Measurements from ENCODE around the gene SLC24A2.

Gene SLC24A2

GRCh38 chr9:19769213-19769612 is 19.6 kb downstream of the SLC24A2 start:
- H3K4me3 ChIP-seq (ENCODE audit: low read depth, low read length), result no peak overlapping the region
- TF ChIP-seq, protein P1, sequence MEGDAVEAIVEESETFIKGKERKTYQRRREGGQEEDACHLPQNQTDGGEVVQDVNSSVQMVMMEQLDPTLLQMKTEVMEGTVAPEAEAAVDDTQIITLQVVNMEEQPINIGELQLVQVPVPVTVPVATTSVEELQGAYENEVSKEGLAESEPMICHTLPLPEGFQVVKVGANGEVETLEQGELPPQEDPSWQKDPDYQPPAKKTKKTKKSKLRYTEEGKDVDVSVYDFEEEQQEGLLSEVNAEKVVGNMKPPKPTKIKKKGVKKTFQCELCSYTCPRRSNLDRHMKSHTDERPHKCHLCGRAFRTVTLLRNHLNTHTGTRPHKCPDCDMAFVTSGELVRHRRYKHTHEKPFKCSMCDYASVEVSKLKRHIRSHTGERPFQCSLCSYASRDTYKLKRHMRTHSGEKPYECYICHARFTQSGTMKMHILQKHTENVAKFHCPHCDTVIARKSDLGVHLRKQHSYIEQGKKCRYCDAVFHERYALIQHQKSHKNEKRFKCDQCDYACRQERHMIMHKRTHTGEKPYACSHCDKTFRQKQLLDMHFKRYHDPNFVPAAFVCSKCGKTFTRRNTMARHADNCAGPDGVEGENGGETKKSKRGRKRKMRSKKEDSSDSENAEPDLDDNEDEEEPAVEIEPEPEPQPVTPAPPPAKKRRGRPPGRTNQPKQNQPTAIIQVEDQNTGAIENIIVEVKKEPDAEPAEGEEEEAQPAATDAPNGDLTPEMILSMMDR (IDR thresholded peaks at IDR 0.05; ENCODE audit: low read depth, low read length, missing control alignments), result no peak
- DNase-seq (ENCODE audit: low read depth), result no peak

DNA sequence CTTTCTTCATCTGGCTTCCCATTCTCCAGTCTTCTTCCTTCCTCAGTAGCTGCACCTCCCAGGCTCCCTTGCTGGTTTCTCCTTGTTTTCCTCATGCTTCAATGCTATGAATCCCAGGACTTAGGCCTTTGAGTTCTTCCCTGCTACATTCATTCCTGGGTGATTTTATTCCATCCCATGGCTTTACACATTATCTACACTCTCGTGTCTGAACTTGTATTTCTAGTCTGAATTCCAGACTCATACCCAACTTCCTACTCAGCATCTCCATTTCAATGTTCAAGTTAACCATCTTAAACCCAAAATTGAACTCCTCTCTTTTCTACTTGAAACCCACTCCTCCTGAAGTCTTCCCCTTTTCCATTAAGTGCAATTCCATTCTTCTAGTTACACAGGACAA is 20.0 kb downstream of the SLC24A2 start:
- no peak overlapping the region for H3K4me3 ChIP-seq (ENCODE audit: low read depth, low read length)
- TF ChIP-seq, protein P1 (IDR thresholded peaks at IDR 0.05; ENCODE audit: low read depth, low read length, missing control alignments), result no peak
- DNase-seq (ENCODE audit: low read depth), result no peak

DNA sequence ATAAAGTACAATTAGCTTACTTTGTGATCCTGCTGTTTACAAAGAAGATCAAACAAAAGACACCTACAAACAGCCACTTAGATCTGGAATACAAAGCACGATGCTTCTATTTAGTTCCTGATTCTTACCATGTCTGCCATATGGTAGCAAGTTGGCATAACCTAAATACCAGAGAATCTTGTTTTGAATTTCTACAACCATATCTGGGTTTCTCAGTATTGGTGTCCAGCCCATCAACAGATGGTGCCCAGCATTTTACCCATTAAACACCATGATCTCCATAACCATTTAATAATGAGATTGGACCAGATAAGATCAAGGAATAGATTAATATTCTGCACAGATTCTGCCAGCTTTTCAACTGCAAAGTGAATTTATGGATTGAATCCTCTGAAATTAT is 29.8 kb downstream of the SLC24A2 start:
- DNase-seq (ENCODE audit: low read depth), result no peak
- TF ChIP-seq, protein P1 (IDR thresholded peaks at IDR 0.05; ENCODE audit: low read depth, low read length, missing control alignments), result no peak
- H3K4me3 ChIP-seq (ENCODE audit: low read depth, low read length), result no peak overlapping the region

DNA sequence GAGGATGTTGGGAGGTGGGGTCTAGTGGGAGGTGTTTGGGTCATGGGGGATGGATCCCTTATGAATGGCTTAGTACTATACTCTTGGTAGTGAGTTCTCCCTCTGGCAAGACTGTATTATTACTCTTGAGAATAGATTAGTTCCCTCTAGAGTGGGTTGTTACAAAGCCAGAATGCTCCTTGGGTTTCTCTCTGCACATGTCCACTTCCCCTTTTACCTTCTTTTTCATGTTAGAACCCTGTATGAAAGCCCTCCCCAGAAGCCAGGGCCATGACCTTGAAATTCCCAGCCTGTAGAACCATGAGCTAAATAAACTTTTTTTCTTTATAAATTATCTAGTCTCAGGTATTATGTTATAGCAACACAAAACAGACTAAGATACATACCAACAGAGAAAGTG is 31.1 kb downstream of the SLC24A2 start:
- DNase-seq (ENCODE audit: low read depth), result no peak
- TF ChIP-seq, protein P1 (IDR thresholded peaks at IDR 0.05; ENCODE audit: low read depth, low read length, missing control alignments), result no peak
- no peak overlapping the region for H3K4me3 ChIP-seq (ENCODE audit: low read depth, low read length)

DNA sequence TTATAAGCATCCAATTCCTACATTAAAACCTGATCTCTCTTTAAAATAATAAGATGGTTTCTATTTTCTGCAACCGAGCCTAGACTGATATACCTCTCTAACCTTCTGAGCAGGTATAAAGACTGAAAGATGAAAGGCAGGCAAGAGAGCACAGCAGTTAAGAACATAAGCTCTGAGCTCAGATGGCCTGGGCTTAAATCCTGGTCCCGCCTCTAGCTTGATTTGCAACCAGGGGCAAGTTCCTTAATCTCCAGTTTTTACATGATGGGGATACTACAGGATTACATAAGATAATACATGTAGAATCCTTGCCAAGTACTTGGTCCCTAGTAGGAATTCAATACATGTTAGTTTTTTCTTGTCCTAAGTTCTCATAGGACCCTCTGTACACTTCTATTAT is 33.9 kb downstream of the SLC24A2 start:
- no peak overlapping the region for H3K4me3 ChIP-seq (ENCODE audit: low read depth, low read length)
- DNase-seq (ENCODE audit: low read depth), result no peak
- TF ChIP-seq, protein P1 (IDR thresholded peaks at IDR 0.05; ENCODE audit: low read depth, low read length, missing control alignments), result no peak

DNA sequence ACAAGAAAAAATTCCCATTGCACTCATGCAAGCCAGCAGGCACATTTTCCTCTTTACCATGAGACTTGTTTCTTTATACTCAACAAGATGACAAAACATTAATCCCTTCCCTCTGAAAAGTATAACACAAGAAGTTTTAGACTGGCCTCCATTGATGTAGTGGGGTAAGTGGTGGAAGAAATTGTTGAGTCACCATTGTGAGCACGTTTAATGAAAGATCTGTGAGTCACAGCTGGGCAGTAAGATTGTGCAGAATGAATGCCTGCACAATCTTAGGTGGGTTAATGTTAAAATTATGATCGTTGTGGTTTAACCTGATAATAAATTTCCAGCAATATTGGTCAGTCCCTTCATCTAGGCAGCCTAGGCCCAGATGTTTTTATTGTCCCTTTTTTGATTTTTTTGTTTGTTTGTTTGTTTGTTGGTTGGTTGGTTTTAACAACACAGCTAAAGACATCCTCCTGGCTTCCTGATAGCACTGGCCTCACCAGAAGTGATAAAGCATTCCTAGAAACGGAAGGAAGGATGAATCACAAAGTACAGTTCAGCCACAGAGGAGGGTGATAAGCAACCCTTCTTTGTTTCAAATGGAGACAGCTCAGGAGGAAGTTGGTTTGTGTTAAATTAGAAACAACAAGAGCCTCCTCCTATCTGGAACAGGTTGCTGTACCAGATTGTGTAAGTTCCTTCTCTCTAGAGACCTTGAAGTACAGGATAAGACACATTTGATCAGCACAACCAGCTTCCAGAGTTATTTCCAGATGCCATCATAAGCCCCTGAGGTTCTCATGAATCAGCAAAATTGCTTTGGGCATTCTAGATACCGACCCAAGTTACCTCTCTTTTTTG is 40.3 kb downstream of the SLC24A2 start:
- TF ChIP-seq, protein P1 (IDR thresholded peaks at IDR 0.05; ENCODE audit: low read depth, low read length, missing control alignments), result no peak
- DNase-seq (ENCODE audit: low read depth), result no peak
- H3K4me3 ChIP-seq (ENCODE audit: low read depth, low read length), result no peak overlapping the region

GRCh38 chr9:19746223-19746622 is 42.6 kb downstream of the SLC24A2 start:
- TF ChIP-seq, protein P1 (IDR thresholded peaks at IDR 0.05; ENCODE audit: low read depth, low read length, missing control alignments), result no peak
- no peak overlapping the region for H3K4me3 ChIP-seq (ENCODE audit: low read depth, low read length)
- DNase-seq (ENCODE audit: low read depth), result no peak

Measured in GM12864 (cell line).